Parathyroid adenoma (tissue), 2 donors: ENCODE results near the gene ZNF132.
"Not testable (repeated sequence)": the region's sequence is repeated elsewhere in the genome, so short reads cannot be mapped to it uniquely, and the experiment has no call there.

Experiments
- H2AFZ ChIP-seq: fragments of 300-600 bp; sonication (generic); one replicate; pipeline ENCODE4 v1.7.0; 2017; ENCODE audit warnings: antibody characterized with exemption, mild to moderate bottlenecking
- H3K27ac ChIP-seq: fragments of 300-600 bp; sonication (generic); one replicate; pipeline ENCODE4 v1.7.0; 2017
- H3K27me3 ChIP-seq: fragments of 300-600 bp; sonication (generic); one replicate; pipeline ENCODE4 v1.7.0; 2017; ENCODE audit warnings: low read length; ENCODE audit not compliant: control insufficient read depth, insufficient read depth
- H3K36me3 ChIP-seq: fragments of 300-600 bp; sonication (generic); one replicate; pipeline ENCODE4 v1.7.0; 2017; ENCODE audit warnings: low read length; ENCODE audit not compliant: control insufficient read depth, insufficient read depth
- H3K4me1 ChIP-seq: fragments of 300-600 bp; sonication (generic); one replicate; pipeline ENCODE4 v1.7.0; 2017; ENCODE audit warnings: control low read depth
- H3K4me2 ChIP-seq: fragments of 300-600 bp; sonication (generic); one replicate; pipeline ENCODE4 v1.7.0; 2017; ENCODE audit warnings: low read length
- H3K4me3 ChIP-seq: fragments of 300-600 bp; sonication (generic); one replicate; pipeline ENCODE4 v1.7.0; 2017; ENCODE audit warnings: low read depth, low read length
- H3K79me2 ChIP-seq: fragments of 300-600 bp; sonication (generic); one replicate; pipeline ENCODE4 v1.7.0; 2017; ENCODE audit warnings: control low read depth
- H3K9ac ChIP-seq: fragments of 300-600 bp; sonication (generic); one replicate; pipeline ENCODE4 v1.7.0; 2017; ENCODE audit warnings: mild to moderate bottlenecking
- H3K9me3 ChIP-seq: fragments of 300-600 bp; sonication (generic); one replicate; pipeline ENCODE4 v1.7.0; 2017; ENCODE audit warnings: low read length; ENCODE audit not compliant: control insufficient read depth
- CTCF ChIP-seq: fragments of 300-600 bp; sonication (generic); IDR thresholded peaks from one replicate; pipeline ENCODE4 v1.7.0; 2017; ENCODE audit warnings: antibody characterized with exemption, mild to moderate bottlenecking
- donor health status: primary hyperparathyroidism.

ZNF132 gene

DNA sequence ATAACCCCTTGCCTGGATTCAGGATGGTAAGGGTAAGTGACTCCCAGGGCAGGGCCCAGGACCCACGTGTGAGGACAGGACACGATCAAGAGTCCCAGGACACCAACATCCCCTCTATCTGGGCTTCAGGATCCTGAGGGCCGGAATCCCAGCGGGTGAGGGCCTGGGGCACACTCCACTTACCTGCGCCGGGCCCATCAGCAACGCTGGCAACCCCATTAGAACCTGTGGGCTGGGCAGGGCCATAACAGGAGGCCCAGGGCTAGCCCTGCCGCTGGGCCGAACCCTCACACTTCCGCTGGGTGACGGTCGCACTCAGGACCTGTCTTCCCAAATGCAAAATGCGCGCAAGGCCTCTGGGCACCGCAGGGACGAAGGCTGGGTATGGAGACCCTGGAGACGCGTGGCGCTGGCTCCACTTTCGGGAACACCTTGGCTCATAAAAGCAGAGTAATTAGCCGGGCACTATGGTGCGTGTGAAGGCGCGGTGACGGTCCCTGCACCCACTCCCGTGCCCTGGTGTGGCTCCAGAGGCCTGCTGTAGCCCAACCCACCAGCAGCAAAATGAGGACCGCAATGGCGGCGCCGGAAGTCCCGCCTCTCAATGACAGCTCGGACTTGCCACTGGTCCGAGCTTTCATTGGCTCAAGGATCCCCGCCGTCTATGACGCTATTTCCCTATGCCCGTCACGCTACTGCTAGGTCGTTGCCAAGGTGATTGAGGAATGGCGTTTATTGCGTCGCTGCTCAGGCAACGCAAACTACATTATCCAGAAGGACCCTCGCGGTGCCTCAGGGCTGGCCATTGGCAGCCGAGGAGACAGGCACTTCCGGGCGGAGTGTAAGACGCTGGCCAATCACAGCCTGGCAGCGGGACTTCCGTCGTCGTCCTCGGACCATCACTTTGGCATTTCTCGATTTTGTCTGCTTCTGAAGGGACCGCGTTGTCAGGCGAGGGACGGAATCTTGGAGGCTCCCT lies at the start of gene ZNF132:
Gene ZNF132 (minus strand): TSS at position 578 of the 979 bp plus-strand sequence. CDS start 332 bp downstream, at position 246.
- Histone ChIP-seq H3K9ac (no peak within 1 kb of the TSS), H3K4me1 (peaks cover 7% of the 10 kb centered on the region), H3K27me3 (no peaks in the 10 kb centered on the region), H3K36me3 (peaks cover 10% of the 10 kb centered on the region), H3K4me3 (peak within 1 kb of the TSS; percentile 88), H3K4me2 (peak within 1 kb of the TSS; percentile 92), H3K27ac (peak within 1 kb of the TSS; percentile 81), H3K79me2 (peaks cover 14% of the 10 kb centered on the region), H3K9me3 (peaks cover 3% of the 10 kb centered on the region), H2AFZ (peak within 1 kb of the TSS; percentile 89)
- TF ChIP-seq CTCF: no peak

DNA sequence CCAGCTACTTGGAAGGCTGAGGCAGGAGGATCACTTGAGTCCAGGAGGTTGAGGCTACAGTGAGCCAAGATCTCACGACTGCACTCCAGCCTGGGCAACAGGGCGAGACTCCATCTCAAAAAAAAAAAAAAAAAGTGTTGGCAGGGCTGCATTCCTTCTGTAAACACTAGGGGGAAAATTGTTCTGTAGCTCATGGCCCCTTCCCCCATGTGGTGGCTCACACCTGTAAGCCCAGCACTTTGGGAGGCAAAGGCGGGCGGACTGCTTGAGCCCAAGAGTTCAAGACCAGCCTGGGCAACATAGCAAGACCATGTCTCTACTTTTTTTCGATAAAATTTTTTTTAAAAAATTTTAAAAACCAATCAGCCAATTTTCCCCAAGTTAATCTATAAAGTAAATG lies 44.4 kb upstream of the ZNF132 start:
- not testable (repeated sequence) for H3K36me3 ChIP-seq, H3K9me3 ChIP-seq, H3K9ac ChIP-seq, H3K4me2 ChIP-seq, H3K79me2 ChIP-seq, H3K27me3 ChIP-seq, H2AFZ ChIP-seq, H3K27ac ChIP-seq, H3K4me3 ChIP-seq, H3K4me1 ChIP-seq

GRCh38 chr19:58483776-58484175 lies 43.8 kb upstream of the ZNF132 start:
- Histone ChIP-seq H3K36me3 (no peaks in the 10 kb centered on the region), H3K4me2 (no peak overlapping the region), H3K27me3 (no peaks in the 10 kb centered on the region), H3K4me1 (no peaks in the 10 kb centered on the region), H3K79me2 (no peaks in the 10 kb centered on the region), H3K9ac (no peak overlapping the region), H3K27ac (no peak overlapping the region), H3K4me3 (no peak overlapping the region), H2AFZ (no peak overlapping the region), H3K9me3 (no peaks in the 10 kb centered on the region)
- TF ChIP-seq CTCF: no peak

- Histone ChIP-seq H3K4me3 (no peak overlapping the region), H3K9ac (no peak overlapping the region), H3K9me3 (no peaks in the 10 kb centered on the region), H3K27ac (no peak overlapping the region), H3K36me3 (no peaks in the 10 kb centered on the region), H3K4me1 (no peaks in the 10 kb centered on the region), H3K4me2 (no peak overlapping the region), H3K27me3 (no peaks in the 10 kb centered on the region), H2AFZ (no peak overlapping the region), H3K79me2 (no peaks in the 10 kb centered on the region)
- TF ChIP-seq CTCF: no peak
Measured at GRCh38 chr19:58482372-58482771, 42.4 kb upstream of the ZNF132 start.

GRCh38 chr19:58480831-58481230 lies 40.9 kb upstream of the ZNF132 start:
- no peak overlapping the region for H3K27ac ChIP-seq
- H3K79me2 ChIP-seq: no peaks in the 10 kb centered on the region
- no peaks in the 10 kb centered on the region for H3K9me3 ChIP-seq
- no peak overlapping the region for H3K4me2 ChIP-seq
- no peak overlapping the region for H3K9ac ChIP-seq
- no peak for TF ChIP-seq CTCF
- H3K36me3 ChIP-seq: no peaks in the 10 kb centered on the region
- H3K4me3 ChIP-seq: no peak overlapping the region
- no peaks in the 10 kb centered on the region for H3K27me3 ChIP-seq
- H3K4me1 ChIP-seq: peaks cover 8% of the 10 kb centered on the region
- no peak overlapping the region for H2AFZ ChIP-seq
